Fibroblast of villous mesenchyme (primary cell): ENCODE measurements around the gene RAB6B. TPM values are rescaled to one million over a fixed set of nuclear protein-coding genes. Genes with fewer than 3 reads are reported as not detected.

ENCODE experiments used
- DNase-seq: peaks from one replicate; pipeline ENCODE4 v3.0.0-alpha.2; 2010; ENCODE audit warnings: low read depth
- H3K4me3 ChIP-seq: 2 replicates; pipeline ENCODE4 v1.5.1; 2011; ENCODE audit warnings: low read depth, mild to moderate bottlenecking, low read length
- total RNA-seq: library from RNA; depleted of rRNA; stranded (reverse); fragments of >200 nt; gene quantifications from 2 replicates; pipeline ENCODE4 v1.2.3, GENCODE V29; 2012
- TF ChIP-seq, protein P1 (sequence below): IDR thresholded peaks from 2 replicates; pipeline ENCODE4 v1.5.1; 2012; ENCODE audit warnings: low read depth, mild to moderate bottlenecking, low read length; ENCODE audit not compliant: insufficient read depth

Gene RAB6B
- total RNA-seq, 1 donor, result 0.86 TPM

DNA sequence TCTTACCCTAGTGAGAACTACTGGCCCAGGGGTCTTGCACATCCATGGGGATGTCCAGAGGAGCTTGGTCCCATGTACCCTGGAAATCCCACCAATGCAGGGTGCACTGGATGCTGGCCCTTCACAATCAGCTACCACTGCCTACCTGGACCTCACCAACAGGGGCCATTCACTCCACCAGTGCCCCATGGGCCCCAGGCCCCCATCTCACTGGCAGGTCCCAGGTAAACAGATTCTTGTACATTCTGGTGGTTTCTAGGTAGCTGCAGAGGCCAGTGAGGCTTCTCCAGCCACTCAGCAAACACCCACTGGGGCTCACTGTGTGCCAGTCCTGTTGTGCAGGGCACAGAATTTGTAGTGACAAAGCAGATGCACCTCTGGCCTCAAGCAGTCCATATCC lies 24.9 kb downstream of the RAB6B start:
- H3K4me3 ChIP-seq, result no peak overlapping the region
- no peak for DNase-seq
- TF ChIP-seq, protein P1, sequence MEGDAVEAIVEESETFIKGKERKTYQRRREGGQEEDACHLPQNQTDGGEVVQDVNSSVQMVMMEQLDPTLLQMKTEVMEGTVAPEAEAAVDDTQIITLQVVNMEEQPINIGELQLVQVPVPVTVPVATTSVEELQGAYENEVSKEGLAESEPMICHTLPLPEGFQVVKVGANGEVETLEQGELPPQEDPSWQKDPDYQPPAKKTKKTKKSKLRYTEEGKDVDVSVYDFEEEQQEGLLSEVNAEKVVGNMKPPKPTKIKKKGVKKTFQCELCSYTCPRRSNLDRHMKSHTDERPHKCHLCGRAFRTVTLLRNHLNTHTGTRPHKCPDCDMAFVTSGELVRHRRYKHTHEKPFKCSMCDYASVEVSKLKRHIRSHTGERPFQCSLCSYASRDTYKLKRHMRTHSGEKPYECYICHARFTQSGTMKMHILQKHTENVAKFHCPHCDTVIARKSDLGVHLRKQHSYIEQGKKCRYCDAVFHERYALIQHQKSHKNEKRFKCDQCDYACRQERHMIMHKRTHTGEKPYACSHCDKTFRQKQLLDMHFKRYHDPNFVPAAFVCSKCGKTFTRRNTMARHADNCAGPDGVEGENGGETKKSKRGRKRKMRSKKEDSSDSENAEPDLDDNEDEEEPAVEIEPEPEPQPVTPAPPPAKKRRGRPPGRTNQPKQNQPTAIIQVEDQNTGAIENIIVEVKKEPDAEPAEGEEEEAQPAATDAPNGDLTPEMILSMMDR, result no peak

DNA sequence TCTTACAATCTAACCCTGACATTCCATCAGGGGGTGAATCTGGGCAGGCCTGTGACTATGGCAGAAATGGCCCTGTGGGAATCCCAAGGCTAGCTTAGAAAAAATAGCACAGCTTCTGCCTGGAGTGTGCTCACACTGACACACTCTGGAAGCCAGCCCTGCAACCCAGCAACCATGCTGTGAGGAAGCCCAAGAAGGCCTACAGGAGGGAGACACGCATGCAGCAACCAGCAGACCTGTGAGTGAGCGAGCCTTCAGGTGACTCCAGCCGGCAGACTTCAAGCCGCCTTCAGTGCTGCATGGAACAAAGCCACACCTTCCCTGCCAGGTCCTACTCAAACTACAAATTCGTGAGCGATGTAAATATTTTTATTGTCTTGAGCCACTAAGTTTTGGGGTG lies 26.1 kb downstream of the RAB6B start:
- no peak for DNase-seq
- TF ChIP-seq, protein P1, result no peak

DNA sequence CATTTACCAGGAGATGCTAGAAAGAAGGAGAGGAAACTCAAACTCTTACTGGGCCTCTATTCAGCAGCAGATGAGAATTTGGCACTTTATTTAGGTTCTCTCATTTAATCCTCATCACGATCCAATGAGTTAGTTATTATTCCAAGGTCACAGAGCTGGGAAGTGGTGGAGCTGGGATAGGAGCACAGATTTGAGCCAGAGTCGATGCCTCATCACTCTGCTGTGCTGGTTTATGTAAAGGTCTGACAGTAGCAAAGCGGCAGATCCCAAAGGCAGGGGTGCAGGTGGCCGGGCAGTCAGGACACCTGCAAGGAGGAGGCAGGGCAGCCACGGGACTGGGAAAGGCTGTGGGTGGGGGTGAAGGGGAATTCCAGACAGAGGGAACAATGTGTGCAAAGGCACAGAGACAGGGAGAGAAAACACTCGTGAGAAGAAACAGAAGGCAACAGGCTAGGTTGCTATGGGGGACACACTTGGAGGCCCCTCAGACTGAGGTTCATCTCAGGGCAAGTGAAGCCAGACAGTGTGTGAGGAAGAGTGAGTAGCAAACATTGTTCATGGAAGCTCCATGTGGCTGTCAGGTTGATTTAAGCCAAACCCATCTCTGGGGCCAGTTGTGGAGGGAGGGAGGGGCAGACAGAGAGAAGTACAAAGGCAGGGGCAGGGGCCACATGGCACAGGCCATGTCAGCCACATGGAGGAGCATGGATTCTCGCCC lies 26.8 kb downstream of the RAB6B start:
- no peak for DNase-seq
- no peak overlapping the region for H3K4me3 ChIP-seq
- TF ChIP-seq, protein P1, result no peak

More for the DNA sequence above, 26.1 kb downstream of the RAB6B start:
- no peak overlapping the region for H3K4me3 ChIP-seq

DNA sequence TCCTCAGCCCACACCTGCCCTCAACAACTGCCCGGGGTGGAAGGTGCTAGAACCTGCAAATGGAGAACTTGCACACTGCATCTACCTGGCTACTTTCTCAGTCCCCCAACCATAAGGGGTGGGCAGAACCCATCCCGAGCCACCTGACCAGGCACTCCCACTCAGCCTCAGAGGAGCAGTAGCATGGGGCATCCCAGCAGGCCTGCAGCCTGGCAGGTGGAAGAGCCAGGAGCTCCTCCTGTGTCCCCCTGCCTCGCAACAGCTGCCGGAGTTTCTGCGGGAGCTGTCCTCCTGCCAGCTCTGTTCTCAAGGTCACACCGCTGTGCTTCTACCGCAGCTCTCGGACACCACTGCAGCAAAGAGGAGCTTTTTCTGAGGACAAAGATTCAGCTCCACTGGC lies 27.5 kb downstream of the RAB6B start:
- no peak overlapping the region for H3K4me3 ChIP-seq
- TF ChIP-seq, protein P1, result no peak
- no peak for DNase-seq

DNA sequence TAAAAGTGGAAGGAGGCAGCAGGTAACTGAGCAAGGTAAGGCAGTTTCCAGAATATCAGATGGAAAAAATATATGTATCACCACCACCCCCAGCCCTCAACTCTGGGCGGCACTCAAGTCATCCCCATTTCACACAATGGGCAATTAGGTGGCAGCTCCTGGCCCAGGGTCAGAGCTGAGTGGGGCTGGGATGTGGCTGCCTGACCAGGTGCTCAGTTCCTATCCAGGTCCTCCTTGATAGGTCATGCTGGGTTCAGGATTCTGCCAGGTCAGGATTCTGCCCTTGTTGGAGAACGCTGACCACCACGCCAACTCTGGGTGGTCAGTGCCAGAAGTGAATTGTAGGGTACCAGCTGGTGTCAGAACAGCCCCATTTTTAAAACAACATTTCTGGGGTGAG lies 29.5 kb downstream of the RAB6B start:
- TF ChIP-seq, protein P1, result no peak
- H3K4me3 ChIP-seq, result no peak overlapping the region
- DNase-seq, result no peak

DNA sequence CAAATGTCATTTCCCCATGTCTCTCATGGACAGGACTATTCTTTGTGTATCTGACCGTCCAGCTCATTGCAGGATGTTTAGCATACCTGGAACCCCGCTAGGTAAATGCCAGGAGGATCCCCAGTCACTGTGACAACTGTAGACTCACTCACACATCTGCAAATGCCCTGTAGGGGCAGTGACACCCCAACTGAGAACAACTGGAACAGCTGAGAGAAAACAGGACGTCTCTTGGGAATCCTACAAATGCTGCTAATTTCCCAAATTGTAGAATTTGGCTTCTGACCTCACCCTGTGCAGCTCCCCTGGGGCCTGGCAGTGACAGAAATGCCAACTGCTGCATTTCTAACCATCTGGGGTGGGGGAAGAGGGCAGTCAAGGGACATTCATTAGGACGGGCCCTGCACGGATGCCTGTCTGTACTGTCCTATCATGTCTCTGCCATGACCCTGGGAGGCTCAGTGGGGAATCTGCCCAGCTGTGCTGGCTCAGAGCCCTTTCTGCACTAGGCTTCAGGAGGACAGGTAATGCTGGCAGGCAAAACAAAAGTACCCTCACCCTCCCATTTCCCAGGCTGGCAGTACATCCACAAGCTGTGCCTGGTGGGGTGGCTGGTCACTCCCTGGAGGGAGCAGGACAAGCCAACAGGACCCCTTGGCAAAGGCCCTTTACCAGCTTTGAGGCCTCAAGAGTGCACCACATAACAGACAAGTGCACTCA lies 30.4 kb downstream of the RAB6B start:
- no peak for DNase-seq
- TF ChIP-seq, protein P1, result no peak
- H3K4me3 ChIP-seq, result no peak overlapping the region
